CD4-positive, alpha-beta T cell treated with Interleukin-6 for 4 hours (primary cell): ENCODE measurements around the gene DENND2D.
A peak's percentile ranks its signal among the peaks of the same experiment; 100 is the strongest.

Source experiments
- DNase-seq: peaks from one replicate; pipeline ENCODE4 v3.0.0-alpha.2; 2020; ENCODE audit warnings: mixed read lengths

Gene DENND2D

GRCh38 chr1:111202707-111203623 is 2.5 kb upstream of the DENND2D start:
- DNase-seq = no peak

DNA sequence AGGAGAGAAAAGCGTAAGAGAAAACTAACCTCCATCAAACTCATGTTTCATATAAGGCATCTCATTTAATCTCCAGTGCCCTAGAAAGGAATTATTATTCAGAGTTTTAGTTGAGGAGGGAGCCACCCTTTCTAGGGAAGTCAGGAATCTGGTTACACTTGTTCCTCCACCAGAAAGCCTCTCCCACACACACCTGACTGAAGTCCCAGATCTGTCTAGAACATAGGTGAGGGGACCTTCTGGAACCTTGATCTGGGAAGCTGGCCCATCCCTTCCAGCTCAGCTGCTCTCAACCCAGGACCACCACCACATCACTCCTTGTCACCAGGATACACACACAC is 1.9 kb upstream of the DENND2D start:
- DNase-seq = no peak

- DNase-seq = no peak
Observed at GRCh38 chr1:111201275-111202090, 1.0 kb upstream of the DENND2D start.

- DNase-seq = no peak
Observed at GRCh38 chr1:111200802-111201161, 336 bp upstream of the DENND2D start.

DNA sequence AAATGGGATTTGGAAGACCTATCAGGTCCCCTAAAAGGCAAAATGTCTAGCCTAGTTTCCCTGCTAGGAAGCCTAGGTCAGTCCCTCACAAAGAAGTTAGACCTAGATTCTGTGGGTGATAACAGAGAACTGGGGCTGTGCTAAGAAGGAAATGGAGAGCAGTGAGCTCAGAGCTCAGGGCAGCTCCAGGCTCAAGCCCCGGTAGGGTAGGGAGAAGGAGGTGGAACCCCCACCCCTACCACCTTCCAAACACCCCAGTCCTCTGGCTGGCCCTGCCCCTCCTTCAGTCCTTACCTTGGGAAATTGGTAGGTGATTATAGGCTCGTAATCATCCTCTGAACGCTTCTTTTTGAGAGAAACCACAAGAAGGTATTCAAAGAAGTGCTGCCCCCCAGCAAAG is 1.1 kb downstream of the DENND2D start:
- peak; percentile 41 for DNase-seq

DNA sequence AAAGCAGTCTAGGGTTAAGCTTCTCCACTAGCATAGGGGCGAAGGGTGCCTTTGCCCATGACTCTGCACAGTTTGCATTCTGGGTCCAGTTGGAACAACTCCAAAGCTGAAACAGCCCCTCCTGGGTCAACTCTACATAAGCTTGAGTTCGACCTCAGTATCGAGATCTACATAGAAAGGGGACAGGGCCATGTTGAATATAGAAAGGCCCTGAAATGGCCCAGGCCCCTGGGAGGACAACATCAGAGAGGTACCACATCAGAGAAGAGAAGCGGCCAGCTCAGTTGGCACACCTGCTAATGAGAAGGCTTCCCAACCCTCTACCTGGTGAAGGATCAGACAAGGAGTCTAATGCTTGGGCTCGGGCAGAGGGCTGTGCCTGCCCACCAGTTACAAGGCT is 1.6 kb downstream of the DENND2D start:
- DNase-seq = no peak

GRCh38 chr1:111197598-111198284 is 2.7 kb downstream of the DENND2D start:
- DNase-seq = peak; percentile 84

DNA sequence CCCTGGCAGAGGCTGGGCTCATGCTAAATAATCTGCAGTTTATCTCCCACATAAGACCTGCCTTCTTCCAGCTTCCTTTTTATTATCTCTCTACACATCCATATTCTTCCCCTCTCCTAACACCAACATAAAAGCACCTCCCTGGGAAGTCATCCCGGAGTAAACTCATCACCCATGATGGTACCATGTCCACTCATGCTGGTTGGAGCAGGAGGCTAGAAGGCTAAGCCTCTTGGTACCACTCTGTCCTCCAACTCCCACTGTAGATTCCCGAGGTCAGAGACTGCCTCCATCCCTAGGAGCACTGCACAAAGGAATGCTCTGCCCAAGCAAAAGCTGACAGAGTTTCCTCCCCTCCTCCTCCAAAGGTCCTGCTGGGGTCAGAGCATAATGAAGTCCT is 4.2 kb downstream of the DENND2D start:
- DNase-seq = no peak

DNA sequence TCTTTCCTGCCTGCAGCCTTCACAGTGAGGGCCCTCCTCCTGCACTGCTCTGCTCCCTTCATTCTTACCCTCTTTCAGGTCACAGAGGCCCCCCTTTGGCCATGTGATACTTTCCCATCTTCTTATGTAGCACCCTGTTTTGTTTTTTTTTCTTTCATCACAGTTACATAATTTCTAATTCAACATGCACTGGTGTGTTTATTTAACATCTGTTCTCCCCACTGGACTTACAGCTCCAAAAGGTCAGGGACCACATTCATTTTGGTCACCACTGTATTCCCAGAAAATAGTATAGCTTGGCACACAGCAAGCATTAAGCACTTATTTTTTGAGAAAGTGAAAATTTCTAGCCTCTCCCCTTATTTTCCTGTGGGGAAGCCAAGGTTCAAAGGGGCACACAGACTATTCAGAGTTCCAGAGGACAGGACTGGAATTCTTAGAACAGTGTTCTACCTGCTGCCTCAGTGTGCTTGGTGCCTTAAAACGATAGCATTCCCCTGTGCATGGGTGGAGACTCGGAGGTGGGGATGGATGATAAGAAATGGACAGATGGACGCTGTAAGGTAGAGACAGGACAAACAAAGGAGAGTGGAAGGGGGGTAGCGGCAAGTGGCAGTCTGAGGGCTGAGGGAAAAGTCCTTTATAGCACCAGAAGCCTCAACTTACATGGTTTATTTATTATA is 5.3 kb downstream of the DENND2D start:
- DNase-seq = no peak

GRCh38 chr1:111193712-111194480 is 6.5 kb downstream of the DENND2D start:
- DNase-seq = no peak

- DNase-seq = no peak
Observed at GRCh38 chr1:111192658-111193519, 7.6 kb downstream of the DENND2D start.

- no peak for DNase-seq
Observed at GRCh38 chr1:111192074-111192473, 8.4 kb downstream of the DENND2D start.

GRCh38 chr1:111191496-111191895 is 8.9 kb downstream of the DENND2D start:
- no peak for DNase-seq

DNA sequence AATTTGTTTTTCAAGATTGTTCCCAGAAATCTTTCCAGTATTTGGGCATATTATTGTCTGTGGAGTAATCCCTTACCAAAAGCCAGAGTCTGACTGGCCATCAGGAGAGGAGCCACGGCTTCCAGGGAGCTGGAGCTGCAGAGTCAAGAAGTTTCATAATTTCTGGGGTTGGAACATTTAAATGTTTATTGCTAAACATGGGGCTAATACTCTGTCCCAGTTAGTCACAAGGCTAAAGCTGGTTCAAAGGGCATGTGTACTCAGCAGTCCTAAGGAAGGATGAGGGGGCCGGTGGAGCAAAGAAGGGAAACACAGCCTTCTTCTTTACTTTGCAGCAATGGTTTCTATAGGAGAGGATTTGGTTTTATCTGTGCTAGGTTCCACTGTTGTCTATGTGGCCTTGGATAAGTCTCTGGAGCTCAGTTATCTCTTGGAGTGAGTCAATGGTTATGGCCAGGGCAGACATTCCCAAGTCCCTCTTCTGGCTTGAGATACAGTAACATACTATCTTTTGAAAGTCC is 9.5 kb downstream of the DENND2D start:
- no peak for DNase-seq

GRCh38 chr1:111184663-111185062 is 15.8 kb downstream of the DENND2D start:
- no peak for DNase-seq

- DNase-seq = no peak
Observed at GRCh38 chr1:111183308-111184069, 17.0 kb downstream of the DENND2D start.

GRCh38 chr1:111182052-111182451 is 18.4 kb downstream of the DENND2D start:
- DNase-seq = no peak

- DNase-seq = no peak
Observed at GRCh38 chr1:111179968-111180533, 20.4 kb downstream of the DENND2D start.

- DNase-seq = no peak
Observed at GRCh38 chr1:111176678-111177077, 23.8 kb downstream of the DENND2D start.

DNA sequence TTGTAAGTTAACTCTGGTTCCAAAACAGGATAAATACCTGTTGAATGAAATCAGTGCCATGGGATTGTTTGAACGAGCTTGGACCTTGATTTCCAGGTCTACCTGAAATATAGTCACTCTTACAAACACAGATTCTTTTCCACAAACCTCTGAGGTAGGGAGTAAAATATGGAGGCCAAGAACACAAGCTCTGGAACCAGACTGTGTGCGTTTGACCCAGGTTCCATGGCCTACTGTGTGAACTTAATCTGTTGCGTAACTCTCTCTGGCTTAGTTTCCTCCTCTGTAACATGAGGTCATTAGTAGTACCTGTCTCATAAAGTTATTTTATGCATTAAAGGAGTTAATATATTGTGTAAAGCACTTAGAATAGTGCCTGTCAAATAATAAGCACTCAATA is 25.1 kb downstream of the DENND2D start:
- no peak for DNase-seq
